GM18499 (cell line): ENCODE measurements around the gene GTSF1L.
A peak's percentile ranks its signal among the peaks of the same experiment; 100 is the strongest.
"Not testable (repeated sequence)": the region's sequence is repeated elsewhere in the genome, so short reads cannot be mapped to it uniquely, and the experiment has no call there.

Source experiments
- ATAC-seq: cut with Tn5 transposase; IDR thresholded peaks from one replicate; pipeline ENCODE4 v1.9.1; 2021; ENCODE audit warnings: moderate number of reproducible peaks; ENCODE audit not compliant: insufficient read depth, unreplicated experiment

Gene GTSF1L

DNA sequence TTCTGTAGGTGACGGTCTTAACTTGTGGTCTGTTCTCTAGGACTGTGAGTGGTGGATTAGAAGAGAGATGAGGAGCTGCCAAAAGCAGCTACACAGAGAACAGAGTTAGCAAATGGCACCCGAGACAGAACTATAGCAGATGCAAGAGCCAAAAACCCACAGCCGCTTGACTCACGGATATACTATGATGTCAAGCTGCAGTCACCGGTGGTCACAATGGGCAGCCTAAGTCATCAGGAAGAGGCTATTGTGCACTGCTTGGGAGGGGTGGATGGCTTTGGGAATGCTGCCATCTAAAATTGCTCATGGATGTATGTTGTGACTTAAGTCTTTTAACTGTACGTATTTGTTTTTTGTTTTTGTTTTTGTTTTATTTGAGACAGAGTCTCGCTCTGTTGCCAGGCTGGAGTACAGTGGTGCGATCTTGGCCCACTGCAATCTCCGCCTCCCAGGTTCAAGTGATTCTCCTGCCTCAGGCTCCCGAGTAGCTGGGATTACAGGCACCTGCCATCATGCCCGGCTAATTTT lies at the start of gene GTSF1L:
GTSF1L (minus strand) TSS at position 192 of the 528 bp plus-strand sequence. CDS start 308 bp downstream, outside the sequence.
- no peak for ATAC-seq

DNA sequence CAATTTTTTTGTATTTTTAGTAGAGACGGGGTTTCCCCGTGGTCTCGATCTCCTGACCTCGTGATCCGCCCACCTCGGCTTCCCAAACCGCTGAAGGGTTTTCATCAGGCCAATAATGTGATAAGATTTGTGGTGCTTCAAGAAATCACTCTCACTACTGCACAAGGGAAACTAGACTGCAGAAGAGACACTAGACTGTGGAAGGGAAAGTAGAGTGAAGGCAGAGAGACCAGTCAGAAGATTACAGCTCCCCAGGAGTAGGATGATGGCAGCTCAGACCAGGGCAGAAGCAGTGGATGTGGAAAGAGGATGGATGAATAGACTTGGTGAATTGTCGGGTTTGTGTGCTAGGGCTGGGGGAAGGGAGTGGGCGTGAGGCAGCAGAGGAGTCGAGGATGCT lies 48.0 kb upstream of the GTSF1L start:
- ATAC-seq: no peak

DNA sequence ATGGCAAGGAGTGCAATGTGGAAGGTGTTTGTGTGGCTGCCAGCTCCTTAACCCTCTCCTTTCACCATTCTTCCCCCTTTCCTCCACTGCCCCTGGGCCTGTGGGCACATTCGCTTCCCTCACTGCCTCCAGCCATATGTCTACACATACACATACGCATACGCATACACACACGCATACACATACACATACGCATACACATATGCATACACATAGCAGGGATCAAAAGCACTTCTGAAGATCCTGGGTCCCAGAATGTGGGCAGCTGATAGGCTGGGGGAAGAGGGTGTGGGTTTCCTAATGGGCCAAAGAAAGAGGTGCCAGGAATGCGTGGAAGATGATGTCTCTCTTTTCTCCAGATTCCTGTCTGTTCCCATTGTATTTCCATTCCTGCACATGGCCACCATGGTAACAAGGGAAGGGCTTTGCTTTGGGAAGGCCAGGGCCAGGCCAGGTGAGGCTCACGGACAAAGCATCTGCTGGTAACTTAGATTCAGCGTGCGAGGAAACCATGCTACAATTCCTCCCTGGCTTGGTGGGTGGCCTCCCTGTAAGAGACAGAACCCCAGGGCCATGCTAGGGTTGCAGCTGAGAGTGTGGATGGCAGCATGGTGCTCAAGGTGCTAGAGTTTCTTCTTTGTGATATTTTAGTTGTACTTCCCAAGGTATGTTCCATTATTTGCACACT lies 44.8 kb upstream of the GTSF1L start:
- no peak for ATAC-seq

DNA sequence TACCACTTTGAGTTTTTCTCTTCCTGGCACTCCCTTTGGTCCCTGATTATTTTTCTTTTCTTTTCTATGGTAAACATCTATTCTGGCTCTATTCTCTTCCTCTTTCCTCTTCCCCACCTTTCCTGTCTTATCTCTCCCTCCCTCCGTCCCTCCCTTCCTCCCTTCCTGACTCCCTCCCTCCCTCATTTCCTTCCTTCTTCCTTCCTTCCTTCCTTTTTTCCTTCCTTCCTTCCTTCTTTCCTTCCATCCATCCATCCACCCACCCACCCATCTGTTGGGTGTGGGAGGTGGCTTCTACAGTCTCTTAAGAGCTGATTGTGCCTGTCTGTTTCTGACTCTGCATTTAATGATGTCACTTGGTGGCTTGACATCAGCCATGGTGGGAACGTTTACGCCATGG lies 43.5 kb upstream of the GTSF1L start:
- ATAC-seq: no peak

- ATAC-seq: no peak
These were observed 41.1 kb upstream of the GTSF1L start for GRCh38 chr20:43767686-43768474.

- ATAC-seq: no peak
These were observed 40.1 kb upstream of the GTSF1L start for GRCh38 chr20:43766917-43767316.

- ATAC-seq: no peak
These were observed 39.6 kb upstream of the GTSF1L start for GRCh38 chr20:43766385-43766784.

GRCh38 chr20:43765916-43766315 lies 39.1 kb upstream of the GTSF1L start:
- no peak for ATAC-seq

- ATAC-seq: no peak
These were observed 36.1 kb upstream of the GTSF1L start for GRCh38 chr20:43762911-43763310.

GRCh38 chr20:43761386-43762340 lies 34.9 kb upstream of the GTSF1L start:
- no peak for ATAC-seq

GRCh38 chr20:43757888-43758287 lies 31.1 kb upstream of the GTSF1L start:
- not testable (repeated sequence) for ATAC-seq

GRCh38 chr20:43755851-43756250 lies 29.0 kb upstream of the GTSF1L start:
- no peak for ATAC-seq

DNA sequence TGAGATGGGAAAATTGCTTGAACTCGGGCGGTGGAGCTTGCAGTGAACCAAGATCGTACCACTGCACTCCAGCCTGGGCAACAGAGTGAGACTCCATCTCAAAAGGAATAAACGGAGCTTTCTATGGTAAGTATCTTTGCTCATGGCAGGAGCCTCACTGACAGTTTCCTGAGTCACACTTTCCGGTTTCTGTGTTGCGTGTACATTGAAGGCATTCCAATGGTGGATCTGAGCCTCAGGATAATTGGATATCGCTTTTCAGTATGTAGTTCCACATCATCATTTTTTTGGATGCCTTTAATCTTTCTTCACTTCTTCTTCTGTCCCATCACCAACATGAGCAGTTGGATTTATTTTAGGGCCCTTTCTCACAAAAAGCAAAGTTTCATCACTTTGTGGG lies 28.6 kb upstream of the GTSF1L start:
- ATAC-seq: no peak

DNA sequence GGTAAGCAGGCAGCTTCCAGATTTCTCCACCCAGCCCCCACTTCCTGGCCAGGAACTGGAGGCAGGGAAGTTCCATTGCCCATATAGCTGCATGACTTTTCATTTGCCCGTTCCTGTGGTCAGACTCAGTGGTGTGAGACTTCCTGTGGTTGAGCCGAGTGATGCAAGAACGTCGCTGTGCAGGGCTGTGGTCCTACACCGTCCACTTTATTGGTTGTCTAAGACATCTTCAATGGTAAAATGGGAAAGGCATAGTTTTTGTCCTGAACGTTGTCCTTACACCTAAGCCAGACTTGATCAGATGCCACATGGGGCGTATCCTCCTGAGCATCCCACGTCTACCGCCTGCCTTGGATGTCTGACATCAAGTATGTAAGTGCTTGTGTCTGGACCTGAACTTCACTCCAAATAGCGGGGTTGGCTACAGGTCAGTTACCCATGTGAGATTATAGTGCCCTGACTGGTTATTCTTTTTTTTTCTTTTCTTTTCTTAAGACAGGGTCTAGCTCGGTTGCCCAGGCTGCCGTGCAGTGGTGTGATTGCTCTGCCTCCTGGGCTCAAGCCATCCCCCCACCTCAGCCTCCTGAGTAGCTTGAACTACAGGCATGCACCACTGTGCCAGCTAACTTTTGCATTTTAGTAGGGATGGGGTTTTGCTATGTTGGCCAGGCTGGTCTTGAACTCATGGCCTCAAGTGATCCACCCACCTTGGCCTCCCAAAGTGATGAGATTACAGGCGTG lies 25.9 kb upstream of the GTSF1L start:
- peak; percentile 42 for ATAC-seq

GRCh38 chr20:43752051-43752360 lies 25.2 kb upstream of the GTSF1L start:
- ATAC-seq: no peak

GRCh38 chr20:43751167-43752050 lies 24.6 kb upstream of the GTSF1L start:
- peak; percentile 62 for ATAC-seq

- ATAC-seq: no peak
These were observed 24.0 kb upstream of the GTSF1L start for GRCh38 chr20:43750774-43751166.

GRCh38 chr20:43749734-43750294 lies 23.0 kb upstream of the GTSF1L start:
- ATAC-seq: no peak

DNA sequence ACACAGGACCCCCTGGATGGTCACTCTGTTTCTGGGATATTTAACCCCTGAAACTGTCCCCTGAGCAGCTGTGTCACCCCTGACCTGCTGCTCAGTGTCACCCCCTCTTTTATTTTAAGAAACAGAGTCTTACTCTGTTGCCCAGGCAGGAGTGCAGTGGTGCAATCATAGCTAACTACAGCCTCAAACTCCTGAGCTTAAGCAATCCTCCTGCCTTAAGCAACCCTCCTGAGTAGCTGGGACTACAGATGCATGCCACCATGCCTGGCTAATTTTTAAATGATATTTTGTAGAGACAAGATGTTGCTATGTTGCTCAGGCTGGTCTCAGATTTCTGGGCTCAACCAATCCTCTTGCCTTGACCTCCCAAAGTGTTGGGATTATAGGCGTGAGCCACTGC lies 21.5 kb upstream of the GTSF1L start:
- no peak for ATAC-seq
